ENCODE results near the gene BUB1B. TPM values are rescaled to one million over a fixed set of nuclear protein-coding genes. Genes with fewer than 3 reads are reported as not detected.

BUB1B gene
- total and polyA plus RNA-seq, 3 experiments from 2014 or later, result 0.26 to 50.3 (median 44.4) TPM

DNA sequence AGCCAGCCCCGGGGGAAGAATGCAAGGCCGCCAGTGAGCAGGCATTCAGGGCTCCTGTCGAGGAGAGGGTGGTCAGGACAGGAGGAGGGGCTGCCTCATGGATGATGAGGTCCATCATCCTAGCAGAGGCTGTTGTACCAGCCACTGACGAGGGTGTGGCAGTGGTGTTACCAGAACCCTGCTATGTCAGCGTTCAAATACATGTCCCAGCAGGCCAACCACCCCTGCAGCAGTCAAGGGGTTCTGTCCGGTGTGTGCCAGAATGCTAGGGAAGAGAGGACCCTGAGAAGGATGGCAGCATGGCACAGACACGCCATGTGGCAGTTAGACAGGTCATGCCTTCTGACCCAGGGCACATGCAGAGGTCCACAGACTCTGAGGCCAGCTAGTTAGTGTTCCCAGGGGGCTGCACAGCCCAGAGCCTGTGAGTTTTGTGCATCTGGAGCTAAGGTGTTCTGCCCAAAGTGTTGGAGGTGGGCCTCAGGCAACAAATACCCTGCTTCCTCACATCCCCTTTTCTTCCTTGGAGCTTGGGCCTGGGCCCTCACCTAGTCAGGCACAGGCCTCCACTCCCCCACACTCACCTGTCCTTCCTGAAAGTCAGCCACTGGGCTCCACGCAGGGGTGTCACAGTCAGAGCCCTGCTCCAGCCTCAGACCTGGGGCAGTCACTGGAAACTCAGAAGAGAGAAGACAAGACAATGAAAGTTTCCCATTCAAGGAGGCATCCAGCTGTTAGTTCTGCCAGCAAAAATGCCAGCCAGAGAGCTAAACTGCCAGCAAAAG, 85.8 kb downstream of the BUB1B start:
- no peaks in the 10 kb centered on the region for H3K36me3 ChIP-seq (ENCODE audit: insufficient read depth, low read length)
- DNase-seq, result peak in 1 of 5 donors; percentile 30
- Mint-ChIP-seq H3K4me3 (peak overlapping the region in 1 of 7 donors; percentile 68), H3K27me3 (peaks cover 5% of the 10 kb centered on the region in 2 donors), H3K9me3 (no peaks in the 10 kb centered on the region), H3K27ac (peak overlapping the region in 2 of 8 donors; percentile 6 to 47), H3K36me3 (no peaks in the 10 kb centered on the region), H3K4me1 (peaks cover 0 to 3% (median 0%) of the 10 kb centered on the region in 3 donors)
- ChIA-PET POLR2A (no interaction called here), CTCF (interaction anchor here (0.9 to 1.6 kb wide), 3 partner anchors 16 to 29 kb away, joined by 3 to 5 read pairs (median 3); no protein-coding TSS in a partner anchor)
- H3K27me3 ChIP-seq (ENCODE audit: insufficient read depth, low read length, poor library complexity, severe bottlenecking), result no peaks in the 10 kb centered on the region
- no peak overlapping the region for H3K27ac ChIP-seq (ENCODE audit: low read depth, low read length)
- H3K9me3 ChIP-seq (ENCODE audit: low read length), result no peaks in the 10 kb centered on the region
- H3K4me3 ChIP-seq (ENCODE audit: low read length), result no peak overlapping the region
- no peaks in the 10 kb centered on the region for H3K4me1 ChIP-seq (ENCODE audit: insufficient read depth, low read length)

GRCh38 chr15:40247406-40247971, 86.6 kb downstream of the BUB1B start:
- POLR2A ChIA-PET, result no interaction called here
- CTCF ChIA-PET, result interaction anchor here (0.9 to 1.6 kb wide), 3 partner anchors 16 to 30 kb away, joined by 3 to 5 read pairs (median 3); no protein-coding TSS in a partner anchor
- DNase-seq, result no peak

DNA sequence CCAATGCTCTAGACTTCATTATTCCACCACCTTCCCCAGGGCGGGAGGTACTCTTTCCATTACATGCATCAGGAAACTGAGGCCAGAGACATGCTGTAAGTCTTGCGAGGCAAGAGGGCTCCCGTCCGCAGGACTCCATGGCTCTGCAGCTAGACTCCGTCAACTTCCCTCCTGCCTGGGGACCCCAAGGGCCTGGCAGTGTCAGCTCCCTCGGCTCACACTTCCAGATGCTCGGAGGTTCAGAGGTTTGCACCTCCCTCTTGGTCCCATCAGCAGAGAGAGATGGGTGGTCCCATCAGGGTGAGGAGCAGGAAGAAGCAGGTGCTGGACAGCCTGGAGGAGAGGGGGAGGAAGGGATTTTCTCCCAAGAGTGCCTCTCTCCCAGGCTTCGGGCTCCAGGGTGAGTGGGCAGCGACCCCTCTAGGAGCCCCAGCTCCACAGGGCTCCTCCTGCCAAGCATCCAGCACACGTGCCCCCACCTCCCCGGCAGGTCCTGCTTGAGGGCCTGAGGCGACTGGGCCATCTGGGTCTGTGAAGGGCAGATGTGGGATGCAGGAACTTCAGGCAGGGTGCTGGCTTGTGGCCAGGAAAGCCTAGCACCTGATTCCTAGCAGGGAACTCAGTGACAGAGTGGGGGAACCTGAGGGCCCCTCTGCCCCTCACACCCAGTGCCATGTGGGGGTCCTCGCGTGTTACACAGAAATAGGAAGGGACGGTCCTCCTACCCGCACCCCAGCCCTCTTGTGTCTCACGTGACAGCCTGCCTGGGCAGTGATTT, 87.3 kb downstream of the BUB1B start:
- Mint-ChIP-seq H3K27ac (no peak overlapping the region), H3K4me3 (no peak overlapping the region), H3K27me3 (peaks cover 5 to 9% of the 10 kb centered on the region in 2 donors), H3K4me1 (peaks cover 3 to 7% (median 4%) of the 10 kb centered on the region in 3 donors), H3K36me3 (no peaks in the 10 kb centered on the region), H3K9me3 (no peaks in the 10 kb centered on the region)
- Histone ChIP-seq H3K4me1 (ENCODE audit: insufficient read depth, low read length) (no peaks in the 10 kb centered on the region), H3K27ac (ENCODE audit: low read depth, low read length) (no peak overlapping the region), H3K36me3 (ENCODE audit: insufficient read depth, low read length) (no peaks in the 10 kb centered on the region), H3K27me3 (ENCODE audit: insufficient read depth, low read length, poor library complexity, severe bottlenecking) (no peaks in the 10 kb centered on the region), H3K4me3 (ENCODE audit: low read length) (no peak overlapping the region), H3K9me3 (ENCODE audit: low read length) (no peaks in the 10 kb centered on the region)
- peak in 1 of 5 donors; percentile 31 for DNase-seq
- ChIA-PET CTCF (no interaction called here), POLR2A (no interaction called here)

More at GRCh38 chr15:40247406-40247971, 86.6 kb downstream of the BUB1B start:
- peaks cover 0 to 3% (median 0%) of the 10 kb centered on the region in 3 donors for H3K4me1 Mint-ChIP-seq
- no peak overlapping the region for H3K27ac Mint-ChIP-seq
- no peaks in the 10 kb centered on the region for H3K36me3 Mint-ChIP-seq
- H3K4me3 ChIP-seq (ENCODE audit: low read length), result no peak overlapping the region
- peaks cover 5% of the 10 kb centered on the region in 2 donors for H3K27me3 Mint-ChIP-seq
- peak overlapping the region in 1 of 7 donors; percentile 50 for H3K4me3 Mint-ChIP-seq
- H3K9me3 Mint-ChIP-seq, result no peaks in the 10 kb centered on the region
- H3K27ac ChIP-seq (ENCODE audit: low read depth, low read length), result no peak overlapping the region
- no peaks in the 10 kb centered on the region for H3K36me3 ChIP-seq (ENCODE audit: insufficient read depth, low read length)
- no peaks in the 10 kb centered on the region for H3K9me3 ChIP-seq (ENCODE audit: low read length)
- no peaks in the 10 kb centered on the region for H3K4me1 ChIP-seq (ENCODE audit: insufficient read depth, low read length)
- H3K27me3 ChIP-seq (ENCODE audit: insufficient read depth, low read length, poor library complexity, severe bottlenecking), result no peaks in the 10 kb centered on the region

GRCh38 chr15:40249477-40250303, 88.8 kb downstream of the BUB1B start:
- H3K4me3 ChIP-seq (ENCODE audit: low read length), result no peak overlapping the region
- peaks cover 7% of the 10 kb centered on the region for H3K27me3 ChIP-seq (ENCODE audit: insufficient read depth, low read length, poor library complexity, severe bottlenecking)
- peak in 1 of 5 donors; percentile 25 for DNase-seq
- no peaks in the 10 kb centered on the region for H3K9me3 ChIP-seq (ENCODE audit: low read length)
- H3K36me3 ChIP-seq (ENCODE audit: insufficient read depth, low read length), result no peaks in the 10 kb centered on the region
- Mint-ChIP-seq H3K36me3 (peaks cover 0 to 2% (median 0%) of the 10 kb centered on the region in 3 donors), H3K27me3 (peaks cover 14 to 21% of the 10 kb centered on the region in 2 donors), H3K4me3 (peak overlapping the region in 1 of 7 donors; percentile 70), H3K4me1 (peaks cover 9 to 15% (median 11%) of the 10 kb centered on the region in 3 donors), H3K9me3 (no peaks in the 10 kb centered on the region), H3K27ac (no peak overlapping the region)
- H3K27ac ChIP-seq (ENCODE audit: low read depth, low read length), result no peak overlapping the region
- H3K4me1 ChIP-seq (ENCODE audit: insufficient read depth, low read length), result no peaks in the 10 kb centered on the region
- ChIA-PET CTCF (interaction anchor here (1.7 kb wide), 1 partner anchor 25 kb away, joined by 6 read pairs; no protein-coding TSS in a partner anchor), POLR2A (no interaction called here)

- H3K4me3 ChIP-seq (ENCODE audit: low read length), result no peak overlapping the region
- Mint-ChIP-seq H3K9me3 (no peaks in the 10 kb centered on the region), H3K4me1 (peaks cover 9 to 15% (median 11%) of the 10 kb centered on the region in 3 donors), H3K4me3 (peak overlapping the region in 1 of 7 donors; percentile 70), H3K27me3 (peaks cover 15 to 22% of the 10 kb centered on the region in 2 donors), H3K36me3 (peaks cover 0 to 2% (median 0%) of the 10 kb centered on the region in 3 donors), H3K27ac (no peak overlapping the region)
- ChIA-PET POLR2A (no interaction called here), CTCF (interaction anchor here (1.7 kb wide), 1 partner anchor 25 kb away, joined by 6 read pairs; no protein-coding TSS in a partner anchor)
- DNase-seq, result no peak
- no peaks in the 10 kb centered on the region for H3K4me1 ChIP-seq (ENCODE audit: insufficient read depth, low read length)
- H3K27me3 ChIP-seq (ENCODE audit: insufficient read depth, low read length, poor library complexity, severe bottlenecking), result peaks cover 7% of the 10 kb centered on the region
- H3K9me3 ChIP-seq (ENCODE audit: low read length), result no peaks in the 10 kb centered on the region
- no peaks in the 10 kb centered on the region for H3K36me3 ChIP-seq (ENCODE audit: insufficient read depth, low read length)
- H3K27ac ChIP-seq (ENCODE audit: low read depth, low read length), result no peak overlapping the region
Measured at GRCh38 chr15:40250304-40250656, 89.4 kb downstream of the BUB1B start.

DNA sequence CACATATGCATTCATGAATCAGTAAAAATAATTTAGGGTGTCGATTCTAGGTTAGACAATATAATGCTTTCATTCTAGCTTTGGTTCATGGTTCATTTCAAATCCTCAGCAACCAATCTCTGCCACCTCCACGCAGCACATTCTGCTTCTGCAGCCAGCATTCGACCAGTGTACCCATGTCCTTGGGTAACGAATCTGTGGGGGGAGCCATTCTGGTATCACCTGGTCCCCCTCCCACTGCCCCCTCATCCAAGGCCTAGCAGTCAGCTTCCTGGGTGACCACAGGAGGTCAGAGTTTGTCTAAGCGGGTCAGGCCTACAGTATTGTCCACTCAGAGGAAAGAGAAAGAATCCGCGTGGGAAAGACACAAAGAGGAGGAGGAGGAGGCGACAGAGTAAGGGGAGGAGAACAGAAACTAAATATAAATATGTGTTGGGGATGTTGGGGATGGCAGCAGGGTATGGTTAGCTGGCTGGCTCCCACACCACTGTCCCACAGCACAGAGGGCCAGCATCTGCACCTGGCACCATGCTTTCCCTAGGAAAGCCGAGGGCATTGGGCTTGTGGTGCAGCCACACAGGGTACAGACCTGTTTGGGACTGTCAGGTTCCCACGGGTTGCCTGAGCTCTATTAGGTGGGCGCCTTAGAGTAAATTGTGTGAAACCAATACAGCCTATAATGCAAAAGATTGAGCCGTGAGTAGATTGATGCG, 90.1 kb downstream of the BUB1B start:
- H3K9me3 Mint-ChIP-seq, result no peaks in the 10 kb centered on the region
- DNase-seq, result peak in 1 of 5 donors; percentile 39
- peak overlapping the region in 1 of 8 donors; percentile 25 for H3K27ac Mint-ChIP-seq
- POLR2A ChIA-PET, result no interaction called here
- no peaks in the 10 kb centered on the region for H3K36me3 ChIP-seq (ENCODE audit: insufficient read depth, low read length)
- CTCF ChIA-PET, result interaction anchor here (1.7 kb wide), 1 partner anchor 24 kb away, joined by 6 read pairs; no protein-coding TSS in a partner anchor
- H3K27me3 ChIP-seq (ENCODE audit: insufficient read depth, low read length, poor library complexity, severe bottlenecking), result peaks cover 7% of the 10 kb centered on the region
- peak overlapping the region; percentile 48 to 78 (median 67) for H3K4me3 Mint-ChIP-seq
- peaks cover 9 to 15% (median 11%) of the 10 kb centered on the region in 3 donors for H3K4me1 Mint-ChIP-seq
- H3K36me3 Mint-ChIP-seq, result peaks cover 0 to 2% (median 0%) of the 10 kb centered on the region in 3 donors
- H3K9me3 ChIP-seq (ENCODE audit: low read length), result no peaks in the 10 kb centered on the region
- no peak overlapping the region for H3K4me3 ChIP-seq (ENCODE audit: low read length)
- H3K27ac ChIP-seq (ENCODE audit: low read depth, low read length), result no peak overlapping the region
- peaks cover 15 to 22% of the 10 kb centered on the region in 2 donors for H3K27me3 Mint-ChIP-seq
- no peaks in the 10 kb centered on the region for H3K4me1 ChIP-seq (ENCODE audit: insufficient read depth, low read length)

Measured in CD8-positive, alpha-beta memory T cell (primary cell).